Osteocyte (in vitro differentiated cells): ENCODE measurements around the gene FAM169A. TPM values are rescaled to one million over a fixed set of nuclear protein-coding genes. Genes with fewer than 3 reads are reported as not detected.
"Not testable (repeated sequence)": the region's sequence is repeated elsewhere in the genome, so short reads cannot be mapped to it uniquely, and the experiment has no call there.

ENCODE experiments used
- DNase-seq: peaks from one replicate; pipeline ENCODE4 v3.0.0; 2021; ENCODE audit warnings: mixed read lengths; ENCODE audit not compliant: unreplicated experiment; ENCODE audit errors: extremely low spot score
- H3K27ac Mint-ChIP-seq: one replicate; pipeline ENCODE4 v1.8.0; 2021; ENCODE audit warnings: mild to moderate bottlenecking, mixed read lengths; ENCODE audit not compliant: unreplicated experiment
- H3K27me3 Mint-ChIP-seq: one replicate; pipeline ENCODE4 v1.8.0; 2021; ENCODE audit warnings: mixed read lengths; ENCODE audit not compliant: unreplicated experiment
- H3K36me3 Mint-ChIP-seq: one replicate; pipeline ENCODE4 v1.8.0; 2021; ENCODE audit warnings: mixed read lengths; ENCODE audit not compliant: unreplicated experiment
- H3K4me1 Mint-ChIP-seq: one replicate; pipeline ENCODE4 v1.8.0; 2021; ENCODE audit warnings: mixed read lengths; ENCODE audit not compliant: unreplicated experiment
- H3K4me3 Mint-ChIP-seq: one replicate; pipeline ENCODE4 v1.8.0; 2021; ENCODE audit warnings: mild to moderate bottlenecking, moderate library complexity, mixed read lengths; ENCODE audit not compliant: unreplicated experiment
- H3K9me3 Mint-ChIP-seq: one replicate; pipeline ENCODE4 v1.8.0; 2021; ENCODE audit warnings: mixed read lengths; ENCODE audit not compliant: unreplicated experiment
- CTCF ChIP-seq: fragments of 200-600 bp; sonication (generic); IDR thresholded peaks from 2 replicates; pipeline ENCODE4 v1.5.0; 2021; ENCODE audit warnings: antibody characterized with exemption, mild to moderate bottlenecking, moderate library complexity
- total RNA-seq: library from RNA; stranded (reverse); gene quantifications from 2 replicates; pipeline ENCODE4 v1.2.1, GENCODE V29; 2021

FAM169A gene
- total RNA-seq, 1 donor from 2014 or later = 3.6 TPM

GRCh38 chr5:74762599-74762998 lies 103.6 kb downstream of the FAM169A start:
- Mint-ChIP-seq H3K9me3 (no peaks in the 10 kb centered on the region), H3K36me3 (peaks cover 24% of the 10 kb centered on the region), H3K4me1 (peaks cover 20% of the 10 kb centered on the region), H3K27ac (no peak overlapping the region), H3K4me3 (no peak overlapping the region), H3K27me3 (no peaks in the 10 kb centered on the region)
- TF ChIP-seq CTCF = no peak
- DNase-seq = no peak

GRCh38 chr5:74761241-74761640 lies 104.9 kb downstream of the FAM169A start:
- Mint-ChIP-seq H3K27me3 (no peaks in the 10 kb centered on the region), H3K4me3 (no peak overlapping the region), H3K4me1 (peaks cover 16% of the 10 kb centered on the region), H3K36me3 (peaks cover 34% of the 10 kb centered on the region), H3K27ac (no peak overlapping the region), H3K9me3 (peaks cover 5% of the 10 kb centered on the region)
- DNase-seq = no peak
- TF ChIP-seq CTCF = no peak

- not testable (repeated sequence) for H3K4me1 Mint-ChIP-seq, H3K27ac Mint-ChIP-seq, H3K27me3 Mint-ChIP-seq, DNase-seq, H3K9me3 Mint-ChIP-seq, H3K4me3 Mint-ChIP-seq
- peaks cover 48% of the 10 kb centered on the region for H3K36me3 Mint-ChIP-seq
Observed at GRCh38 chr5:74748742-74749141, 117.4 kb downstream of the FAM169A start.

GRCh38 chr5:74738406-74738805 lies 127.8 kb downstream of the FAM169A start:
- H3K9me3 Mint-ChIP-seq = peaks cover 4% of the 10 kb centered on the region
- no peak for TF ChIP-seq CTCF
- H3K27me3 Mint-ChIP-seq = no peaks in the 10 kb centered on the region
- H3K36me3 Mint-ChIP-seq = peaks cover 52% of the 10 kb centered on the region
- peaks cover 7% of the 10 kb centered on the region for H3K4me1 Mint-ChIP-seq
- DNase-seq = no peak
- no peak overlapping the region for H3K27ac Mint-ChIP-seq
- no peak overlapping the region for H3K4me3 Mint-ChIP-seq

GRCh38 chr5:74736759-74737158 lies 129.4 kb downstream of the FAM169A start:
- H3K4me3 Mint-ChIP-seq = no peak overlapping the region
- H3K36me3 Mint-ChIP-seq = peaks cover 43% of the 10 kb centered on the region
- DNase-seq = no peak
- H3K4me1 Mint-ChIP-seq = peaks cover 7% of the 10 kb centered on the region
- no peak for TF ChIP-seq CTCF
- no peaks in the 10 kb centered on the region for H3K27me3 Mint-ChIP-seq
- no peak overlapping the region for H3K27ac Mint-ChIP-seq
- peaks cover 4% of the 10 kb centered on the region for H3K9me3 Mint-ChIP-seq

Other genes with a start within 250 kb of the FAM169A start
- 12.9 and 13.8 TPM in 2 replicates for gene ENC1, start 225.7 kb downstream of the FAM169A start, total RNA-seq
- 153 and 175 TPM in 2 replicates for gene HEXB, start 181.2 kb downstream of the FAM169A start, total RNA-seq
- gene GFM2, start 99.3 kb downstream of the FAM169A start, total RNA-seq = 20.6 and 21.6 TPM in 2 replicates
- gene NSA2, start 99.1 kb downstream of the FAM169A start, total RNA-seq = 62.3 and 66.4 TPM in 2 replicates
- 1.9 and 2.1 TPM in 2 replicates for gene GCNT4, start 186.2 kb upstream of the FAM169A start, total RNA-seq